HepG2 (cell line): ENCODE data around the gene ANKLE1. TPM values are rescaled to one million over a fixed set of nuclear protein-coding genes. Genes with fewer than 3 reads are reported as not detected.

Experiments used
- ATAC-seq: fragments of 200-7000 bp; cut with Tn5 transposase; 3 replicates; pipeline ENCODE4 v1.9.1; 2020; ENCODE audit warnings: mild to moderate bottlenecking, moderate library complexity
- BruUV-seq: library from RNA; stranded (reverse); fragments of 400-500 nt; replicated peaks from 2 replicates; lab custom pipeline; 2021; lab: Mats Ljungman, UMichigan
- CTCF ChIA-PET: fragments of 300-600 bp; formaldehyde crosslinking; extraction: SDS; loops from one replicate; lab custom pipeline; 2021; ENCODE audit warnings: low total read pairs, inconsistent platforms, low intra/inter-chr PET ratio; lab: Yijun Ruan, JAX
- POLR2A ChIA-PET: fragments of 350-600 bp; sonication (Branson Sonifier 250); formaldehyde crosslinking; loops from one replicate; lab custom pipeline; 2020; ENCODE audit warnings: antibody characterized with exemption, inconsistent platforms; lab: Yijun Ruan, JAX
- DNase-seq: peaks from one replicate; pipeline ENCODE4 v3.0.0-alpha.2; 2015; ENCODE audit warnings: low spot score
- FAIRE-seq: peaks from 3 replicates; lab custom pipeline; 2011; peaks lifted over from hg19 to GRCh38; lab: Jason Lieb, UNC
- H2AFZ ChIP-seq: one replicate; pipeline ENCODE4 v1.6.1; 2011; ENCODE audit warnings: low read length, inconsistent platforms
- H3K27ac ChIP-seq: fragments of 300-600 bp; 3 replicates; pipeline ENCODE4 v1.8.0; 2011; ENCODE audit warnings: mixed run types, mild to moderate bottlenecking, mixed read lengths, low read length, inconsistent platforms; ENCODE audit not compliant: insufficient read depth; ENCODE audit errors: extremely low read length
- H3K27me3 ChIP-seq, 2 experiments: fragments of 200-600 bp in 1 of 2; 2 replicates in 1 of 2; 3 replicates in 1 of 2; pipeline versions ENCODE4 v1.6.0 to v1.8.0; 2011; ENCODE audit warnings: low read length in 2 of 2, mild to moderate bottlenecking in 2 of 2, moderate library complexity in 2 of 2, inconsistent platforms in 1 of 2; ENCODE audit not compliant: insufficient read depth in 2 of 2, control insufficient read depth in 1 of 2
- H3K36me3 ChIP-seq, 2 experiments: fragments of 200-600 bp in 1 of 2; replicated peaks in 1 of 2; 2 replicates in 1 of 2; 3 replicates in 1 of 2; pipeline versions ENCODE4 v1.5.1 to v1.8.0; 2011; ENCODE audit warnings: low read length in 2 of 2, inconsistent platforms in 1 of 2; ENCODE audit not compliant: insufficient read depth in 2 of 2, control insufficient read depth in 1 of 2
- H3K4me1 ChIP-seq: 2 replicates; pipeline ENCODE4 v1.5.1; 2012; ENCODE audit warnings: low read length, inconsistent platforms; ENCODE audit not compliant: insufficient read depth
- H3K4me2 ChIP-seq: 2 replicates; pipeline ENCODE4 v1.6.0; 2011; ENCODE audit warnings: low read depth, low read length, inconsistent platforms
- H3K4me3 ChIP-seq, 3 experiments: fragments of 200-600 bp in 1 of 3; sonication (generic), shearing (Covaris generic) in 1 of 3; replicated peaks in 1 of 3; 2 replicates each; pipeline ENCODE4 v1.5.1; 2011 to 2016; ENCODE audit warnings: low read length in 3 of 3, inconsistent platforms in 2 of 3, low read depth in 2 of 3, mild to moderate bottlenecking in 2 of 3, control low read depth in 1 of 3, mixed read lengths in 1 of 3; ENCODE audit not compliant: insufficient read depth in 1 of 3
- H3K79me2 ChIP-seq: one replicate; pipeline ENCODE4 v1.6.1; 2011; ENCODE audit warnings: low read length, inconsistent platforms; ENCODE audit not compliant: insufficient read depth
- H3K9ac ChIP-seq: 2 replicates; pipeline ENCODE4 v1.6.0; 2011; ENCODE audit warnings: mild to moderate bottlenecking, low read depth, low read length, inconsistent platforms; ENCODE audit not compliant: insufficient read depth
- H3K9me3 ChIP-seq: 2 replicates; pipeline ENCODE4 v1.5.1; 2012; ENCODE audit warnings: mild to moderate bottlenecking, low read length
- H4K20me1 ChIP-seq: 2 replicates; pipeline ENCODE4 v1.6.0; 2011; ENCODE audit warnings: inconsistent platforms, mild to moderate bottlenecking, low read length, moderate library complexity; ENCODE audit not compliant: insufficient read depth
- AGO2 ChIP-seq: fragments of 200-400 bp; formaldehyde crosslinking; optimal IDR thresholded peaks from 2 replicates; pipeline ENCODE3; 2017; ENCODE audit warnings: mild to moderate bottlenecking, low read depth, low read length, moderate library complexity
- GMEB1 ChIP-seq: sonication (generic); formaldehyde crosslinking; IDR thresholded peaks from 2 replicates; pipeline ENCODE4 v1.5.1; 2020; ENCODE audit warnings: missing genetic modification reagents, mild to moderate bottlenecking, borderline replicate concordance
- ISX ChIP-seq: sonication (generic); formaldehyde crosslinking; conservative IDR thresholded peaks from 2 replicates; pipeline ENCODE4 v1.5.0; 2020; ENCODE audit warnings: missing genetic modification reagents
- MBNL3 ChIP-seq: fragments of 250-450 bp; sonication (Bioruptor Pico); conservative IDR thresholded peaks from 2 replicates; pipeline ENCODE4 v1.8.0; 2022; ENCODE audit warnings: mild to moderate bottlenecking, inconsistent platforms
- MYNN ChIP-seq: sonication (generic); formaldehyde crosslinking; IDR thresholded peaks from 2 replicates; pipeline ENCODE4 v1.4.0; 2020; ENCODE audit warnings: mild to moderate bottlenecking, low read depth, missing genetic modification reagents
- ZFY ChIP-seq: sonication (generic); formaldehyde crosslinking; IDR thresholded peaks from 2 replicates; pipeline ENCODE4 v1.4.0; 2020; ENCODE audit warnings: missing genetic modification reagents
- ZKSCAN1 ChIP-seq: fragments of 150-350 bp; IDR thresholded peaks from 2 replicates; pipeline ENCODE4 v1.6.1; 2014; ENCODE audit warnings: low read length
- ZMAT5 ChIP-seq: sonication (generic); formaldehyde crosslinking; IDR thresholded peaks from 2 replicates; pipeline ENCODE4 v1.5.0; 2020; ENCODE audit warnings: mild to moderate bottlenecking, low read depth, missing genetic modification reagents, borderline replicate concordance
- ZMYM3 ChIP-seq: sonication (generic); formaldehyde crosslinking; IDR thresholded peaks from 2 replicates; pipeline ENCODE4 v1.5.1; 2020; ENCODE audit warnings: mild to moderate bottlenecking, missing genetic modification reagents
- ZNF296 ChIP-seq: sonication (generic); formaldehyde crosslinking; conservative IDR thresholded peaks from 2 replicates; pipeline ENCODE4 v1.5.0; 2020; ENCODE audit warnings: mild to moderate bottlenecking, missing genetic modification reagents
- ZNF484 ChIP-seq: sonication (generic); formaldehyde crosslinking; IDR thresholded peaks from 2 replicates; pipeline ENCODE4 v1.5.1; 2020; ENCODE audit warnings: mild to moderate bottlenecking, low read depth, missing genetic modification reagents, borderline replicate concordance
- ZSCAN29 ChIP-seq: sonication (generic); formaldehyde crosslinking; conservative IDR thresholded peaks from 2 replicates; pipeline ENCODE4 v1.4.0; 2020; ENCODE audit warnings: mild to moderate bottlenecking, missing genetic modification reagents
- ZUFSP ChIP-seq: sonication (generic); formaldehyde crosslinking; IDR thresholded peaks from 2 replicates; pipeline ENCODE4 v1.9.0; 2021; ENCODE audit warnings: missing genetic modification reagents, mild to moderate bottlenecking, borderline replicate concordance
- WGBS: methylation state at CpG from one replicate; pipeline ENCODE4 v1.1.6; 2017; ENCODE audit warnings: low lambda C conversion rate; 5-methylcytosine and 5-hydroxymethylcytosine counted together
- in situ Hi-C: cut with HindIII; loops from 2 replicates; pipeline ENCODE4 v1.10.0; 2017; ENCODE audit warnings: low pct_unique_long_range_greater_than_20kb; ENCODE audit not compliant: extremely low pct_ligation_motif_present
- intact Hi-C: fragments of 100-400 bp; cut with micrococcal nuclease; formaldehyde crosslinking; loops from one replicate; pipeline ENCODE4 v1.10.0; 2022; ENCODE audit not compliant: unreplicated experiment
- polyA plus RNA-seq, 8 experiments: library from polyadenylated mRNA; depleted of rRNA in 3 of 8; stranded (reverse) in 7 of 8; unstranded in 1 of 8; fragments of >200 nt; fragmentation: Illumina TruSeq in 4 of 8; extraction: Trizol in 4 of 8; gene quantifications; 2 replicates each; pipeline versions ENCODE4 v1.2.1 to v1.2.3, GENCODE V29; 2011 to 2016; ENCODE audit warnings: low read depth in 4 of 8, missing spikeins in 1 of 8, mixed read lengths in 1 of 8; ENCODE audit not compliant: insufficient read depth in 1 of 8
- total RNA-seq, 5 experiments: library from RNA; depleted of rRNA; stranded (reverse); fragments of >200 nt; fragmentation: Illumina TruSeq; extraction: Trizol; gene quantifications; 2 replicates each; pipeline ENCODE4 v1.2.3, GENCODE V29; 2016; ENCODE audit warnings: low read depth in 1 of 5

Gene ANKLE1
- total and polyA plus RNA-seq, 2 of the 13 experiments (the other 11 are each of a cell fraction or from before 2014, with no cell fraction given) = 0.69 to 1.5 TPM

GRCh38 chr19:17322854-17323253 lies 41.2 kb downstream of the ANKLE1 start:
- no TSS peak for BruUV-seq
- TF ChIP-seq MBNL3 (no peak), ZMAT5 (CRISPR knock-in tag) (no peak), ZMYM3 (no peak), ZUFSP (CRISPR knock-in tag) (no peak), ZKSCAN1 (no peak), MYNN (CRISPR knock-in tag) (no peak), AGO2 (no peak), ZSCAN29 (CRISPR knock-in tag) (no peak), ZNF484 (no peak), ZNF296 (CRISPR knock-in tag) (no peak), ISX (CRISPR knock-in tag) (no peak), ZFY (no peak), GMEB1 (CRISPR knock-in tag) (no peak)
- H3K27ac ChIP-seq = no peak overlapping the region
- ChIA-PET CTCF (no interaction called here), POLR2A (interaction anchor here (1.3 kb wide), 1 partner anchor 10 kb away, joined by 3 read pairs; no protein-coding TSS in a partner anchor)
- no peaks in the 10 kb centered on the region for H4K20me1 ChIP-seq
- H3K4me2 ChIP-seq = no peak overlapping the region
- H3K9ac ChIP-seq = no peak overlapping the region
- 96% methylated on average over 10 of the region's 10 CpGs for WGBS
- in situ Hi-C loops = no loop called here
- DNase-seq (no peak), FAIRE-seq (no peak), ATAC-seq (no peak)
- peaks cover 7 to 25% of the 10 kb centered on the region in 2 experiments; a peak in 3 of 5 replicates for H3K36me3 ChIP-seq
- no peaks in the 10 kb centered on the region for H3K9me3 ChIP-seq
- no peak overlapping the region for H2AFZ ChIP-seq
- H3K27me3 ChIP-seq = no peaks in the 10 kb centered on the region
- intact Hi-C loops = no loop called here
- no peak overlapping the region for H3K4me3 ChIP-seq
- H3K79me2 ChIP-seq = no peaks in the 10 kb centered on the region
- H3K4me1 ChIP-seq = no peaks in the 10 kb centered on the region
